22Rv1 (cell line): ENCODE results near the gene RASL10B.

ENCODE experiments used
- CTCF ChIP-seq: fragments of 450-650 bp; IDR thresholded peaks from 2 replicates; pipeline ENCODE4 v1.5.1; 2017; ENCODE audit warnings: mild to moderate bottlenecking
- ZFX ChIP-seq: fragments of 450-650 bp; IDR thresholded peaks from 2 replicates; pipeline ENCODE4 v1.6.1; 2017; ENCODE audit warnings: antibody characterized with exemption, borderline replicate concordance

- TF ChIP-seq CTCF: no peak
- no peak for TF ChIP-seq ZFX
Observed at GRCh38 chr17:35788477-35789368, 57.3 kb downstream of the RASL10B start.
